ENCODE data around the gene ZNF563.
"Not testable (repeated sequence)": the region's sequence is repeated elsewhere in the genome, so short reads cannot be mapped to it uniquely, and the experiment has no call there.

Gene ZNF563

GRCh38 chr19:12333162-12334159, at the start of gene ZNF563:
TSS of gene ZNF563 (minus strand) at chr19:12333633. CDS start at chr19:12333482, 151 bp downstream.
- peak; percentile 96 for DNase-seq (ENCODE audit: low read depth)

DNA sequence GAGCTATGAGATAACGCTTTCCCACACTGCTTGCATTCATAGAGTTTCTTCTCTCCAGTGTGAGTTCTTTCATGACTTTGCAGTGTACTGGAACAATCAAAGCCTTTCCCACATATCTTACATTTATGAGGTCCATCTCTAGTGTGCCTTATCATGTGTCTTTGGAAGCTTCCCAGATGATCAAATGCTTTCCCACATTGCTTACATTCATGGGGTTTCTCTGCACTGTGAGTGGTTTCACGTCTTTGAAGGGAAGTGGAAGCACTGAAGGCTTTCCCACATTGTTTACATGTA, 47.0 kb upstream of the ZNF563 start:
- DNase-seq (ENCODE audit: low read depth) = no peak

DNA sequence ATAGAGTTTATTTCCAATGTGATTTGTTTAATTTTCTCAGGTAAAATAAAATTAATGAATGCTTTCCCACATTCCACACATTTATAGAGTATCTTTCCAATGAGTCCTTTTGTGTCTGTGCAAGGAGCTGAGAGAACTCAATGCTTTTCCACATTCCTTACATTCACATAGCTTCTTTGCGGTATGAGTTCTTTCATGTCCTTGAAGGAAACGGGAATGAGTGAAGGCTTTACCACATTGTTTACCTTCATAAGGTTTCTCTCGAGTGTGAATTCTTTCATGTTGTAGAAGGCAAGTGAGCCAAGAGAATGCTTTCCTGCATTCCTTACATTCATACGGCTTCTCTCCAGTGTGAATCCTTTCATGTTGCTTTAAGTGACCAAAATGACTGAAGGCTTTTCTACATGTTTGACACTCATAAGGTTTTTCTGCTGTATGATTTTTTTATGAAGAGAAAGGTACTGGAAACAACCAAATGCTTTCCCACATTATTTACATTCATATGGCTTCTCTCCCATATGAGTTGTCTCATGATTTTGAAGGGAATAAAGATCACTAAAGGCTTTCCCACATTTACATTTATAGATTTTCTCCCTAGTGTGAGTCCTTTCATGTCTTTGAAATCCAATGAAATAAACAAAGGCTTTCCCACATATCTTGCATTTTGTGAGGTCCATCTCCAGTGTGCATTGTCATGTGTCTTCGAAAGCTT, 46.5 kb upstream of the ZNF563 start:
- DNase-seq (ENCODE audit: low read depth) = no peak

DNA sequence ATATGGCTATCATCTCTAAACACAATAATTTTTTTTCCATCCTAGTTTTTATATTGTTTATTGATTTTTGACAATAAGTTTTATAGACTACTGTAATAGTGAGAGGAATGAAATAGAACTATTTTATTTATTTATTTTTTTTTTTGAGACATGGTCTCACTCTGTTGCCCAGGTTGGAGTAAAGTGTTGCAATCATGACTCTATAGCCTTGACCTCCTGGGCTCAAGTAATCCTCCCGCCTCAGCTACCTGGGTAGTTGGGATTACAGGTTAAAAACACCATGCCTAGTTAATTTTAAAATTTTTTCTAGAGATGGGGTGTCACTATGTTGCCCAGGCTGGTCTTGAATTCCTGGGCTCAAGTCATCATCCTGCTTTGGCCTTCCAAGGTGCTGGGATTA, 40.6 kb upstream of the ZNF563 start:
- DNase-seq (ENCODE audit: low read depth) = no peak

- peak; percentile 62 for DNase-seq (ENCODE audit: low read depth)
Measured at GRCh38 chr19:12365236-12366162, 32.1 kb upstream of the ZNF563 start, which contains the start of gene ZNF442. TSS of gene ZNF442 (minus strand) at chr19:12365683. CDS start at chr19:12363631, 2,052 bp downstream.

GRCh38 chr19:12364391-12365235, 31.2 kb upstream of the ZNF563 start:
- no peak for DNase-seq (ENCODE audit: low read depth)

DNA sequence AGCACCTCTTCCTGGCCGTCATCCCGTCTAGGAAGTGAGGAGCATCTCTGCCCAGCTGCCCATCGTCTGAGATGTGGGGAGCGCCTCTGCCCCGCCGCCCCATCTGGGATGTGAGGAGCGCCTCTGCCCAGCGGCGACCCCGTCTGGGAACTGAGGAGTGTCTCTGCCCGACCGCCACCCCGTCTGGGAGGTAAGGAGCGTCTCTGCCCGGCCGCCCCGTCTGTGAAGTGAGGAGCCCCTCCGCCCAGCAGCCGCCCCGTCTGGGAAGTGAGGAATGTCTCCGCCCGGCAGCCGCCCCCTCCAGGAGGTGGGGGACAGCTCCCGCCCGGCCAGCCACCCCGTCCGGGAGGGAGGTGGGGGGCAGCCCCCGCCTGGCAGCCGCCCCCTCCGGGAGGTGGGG, 28.8 kb upstream of the ZNF563 start:
- not testable (repeated sequence) for DNase-seq (ENCODE audit: low read depth)

DNA sequence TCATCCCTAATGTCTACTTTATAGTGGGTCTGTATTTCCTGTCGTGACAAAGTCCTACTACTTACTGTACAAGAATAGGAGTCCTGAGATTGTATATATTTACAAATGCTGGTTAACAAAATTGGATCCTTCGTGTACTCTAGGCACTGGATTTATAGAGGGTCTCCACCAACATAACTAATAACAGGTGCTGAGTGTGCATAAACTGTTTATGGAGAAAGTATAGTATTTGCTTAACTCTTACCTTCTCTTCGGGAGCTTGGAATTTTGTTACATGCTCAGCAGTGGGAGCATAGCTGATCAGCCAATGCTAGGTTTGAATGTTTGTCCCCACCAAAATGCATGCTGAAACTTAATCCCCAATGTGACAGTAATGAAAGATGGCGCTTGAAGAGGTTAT, 19.9 kb upstream of the ZNF563 start:
- no peak for DNase-seq (ENCODE audit: low read depth)

GRCh38 chr19:12350890-12351197, 17.4 kb upstream of the ZNF563 start:
- no peak for DNase-seq (ENCODE audit: low read depth)

DNA sequence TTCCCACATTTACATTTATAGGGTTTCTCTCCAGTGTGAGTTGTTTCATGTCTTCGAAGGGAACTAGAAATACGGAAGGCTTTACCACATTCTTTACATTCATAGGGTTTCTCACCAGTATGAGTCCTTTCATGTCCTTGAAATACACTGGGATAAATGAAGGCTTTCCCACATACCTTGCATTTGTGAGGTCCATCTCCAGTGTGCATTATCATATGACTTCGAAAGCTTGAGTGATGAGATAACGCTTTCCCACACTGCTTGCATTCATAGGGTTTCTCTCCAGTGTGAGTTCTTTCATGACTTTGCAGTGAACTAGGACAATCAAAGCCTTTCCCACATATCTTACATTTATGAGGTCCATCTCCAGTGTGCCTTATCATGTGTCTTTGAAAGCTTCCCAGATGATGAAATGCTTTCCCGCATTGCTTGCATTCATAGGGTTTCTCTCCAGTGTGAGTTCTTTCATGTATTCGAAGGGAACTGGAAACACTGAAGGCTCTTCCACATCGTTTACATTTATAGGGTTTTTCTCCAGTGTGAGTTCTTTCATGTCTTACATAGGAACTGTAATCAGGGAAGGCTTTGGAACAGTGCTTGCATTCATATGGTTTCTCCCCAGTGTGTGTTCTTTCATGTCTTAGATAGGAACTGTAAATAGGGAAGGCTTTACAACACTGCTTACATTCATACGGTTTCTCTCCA, 16.9 kb upstream of the ZNF563 start:
- DNase-seq (ENCODE audit: low read depth) = no peak

GRCh38 chr19:12346896-12347295, 13.5 kb upstream of the ZNF563 start:
- DNase-seq (ENCODE audit: low read depth) = no peak

GRCh38 chr19:12345197-12345596, 11.8 kb upstream of the ZNF563 start:
- no peak for DNase-seq (ENCODE audit: low read depth)

DNA sequence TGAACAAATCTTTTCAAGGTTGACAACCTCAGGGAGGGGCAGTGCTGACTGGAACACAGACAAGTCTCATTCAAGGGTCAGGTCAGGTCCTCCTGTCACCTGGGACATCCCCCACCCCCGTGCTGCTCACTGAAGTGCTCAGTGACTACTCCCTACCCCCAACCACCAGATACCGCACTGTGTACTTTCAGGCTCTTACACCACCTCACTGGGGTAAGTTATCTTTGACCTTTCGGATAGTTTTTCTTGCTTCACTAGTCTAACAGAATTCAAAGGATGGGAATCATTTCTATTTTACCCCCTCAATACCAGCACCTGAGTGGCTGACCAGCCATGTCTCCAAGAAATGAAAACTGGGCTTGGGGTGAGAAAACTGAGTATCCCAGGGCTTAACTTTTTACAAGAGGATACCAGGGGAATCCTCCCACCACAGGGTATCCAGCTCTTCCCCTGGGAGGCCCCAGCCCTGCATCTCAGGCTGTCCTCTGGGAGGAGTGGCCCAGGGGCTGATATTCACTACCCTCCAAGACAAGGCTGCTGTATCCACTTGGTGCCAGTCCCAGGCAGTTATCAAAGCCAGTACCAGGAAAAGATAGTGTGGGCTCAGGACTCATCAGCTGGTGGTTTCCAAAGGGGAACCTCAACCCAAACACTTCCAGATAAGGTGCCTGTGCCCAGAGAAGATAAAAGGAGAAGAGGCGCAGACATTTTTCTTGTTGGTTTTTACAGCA, 2.1 kb downstream of the ZNF563 start:
- peak; percentile 0 for DNase-seq (ENCODE audit: low read depth)

- no peak for DNase-seq (ENCODE audit: low read depth)
Measured at GRCh38 chr19:12330340-12330739, 3.1 kb downstream of the ZNF563 start.

- DNase-seq (ENCODE audit: low read depth) = no peak
Measured at GRCh38 chr19:12325690-12326089, 7.7 kb downstream of the ZNF563 start.

DNA sequence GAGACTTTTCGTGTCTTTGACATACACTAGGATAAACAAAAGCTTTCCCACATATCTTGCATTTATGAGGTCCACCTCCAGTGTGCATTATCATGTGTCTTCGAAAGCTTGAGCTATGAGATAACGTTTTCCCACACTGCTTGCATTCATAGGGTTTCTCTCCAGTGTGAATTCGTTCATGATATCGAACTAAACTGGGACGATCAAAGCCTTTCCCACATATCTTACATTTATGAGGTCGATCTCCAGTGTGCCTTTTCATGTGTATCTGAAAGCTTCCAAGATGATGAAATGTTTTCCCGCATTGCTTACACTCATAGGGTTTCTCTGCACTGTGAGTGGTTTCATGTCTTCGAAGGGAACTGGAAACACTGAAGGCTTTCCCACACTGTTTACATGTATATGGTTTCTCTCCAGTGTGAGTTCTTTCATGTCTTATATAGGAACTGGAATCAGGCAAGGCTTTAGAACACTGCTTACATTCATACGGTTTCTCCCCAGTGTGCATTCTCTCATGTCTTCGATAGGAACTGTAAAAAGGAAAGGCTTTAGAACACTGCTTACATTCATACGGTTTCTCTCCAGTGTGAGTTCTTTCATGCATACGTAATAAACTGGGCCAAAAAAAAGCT, 14.5 kb downstream of the ZNF563 start:
- DNase-seq (ENCODE audit: low read depth) = no peak

DNA sequence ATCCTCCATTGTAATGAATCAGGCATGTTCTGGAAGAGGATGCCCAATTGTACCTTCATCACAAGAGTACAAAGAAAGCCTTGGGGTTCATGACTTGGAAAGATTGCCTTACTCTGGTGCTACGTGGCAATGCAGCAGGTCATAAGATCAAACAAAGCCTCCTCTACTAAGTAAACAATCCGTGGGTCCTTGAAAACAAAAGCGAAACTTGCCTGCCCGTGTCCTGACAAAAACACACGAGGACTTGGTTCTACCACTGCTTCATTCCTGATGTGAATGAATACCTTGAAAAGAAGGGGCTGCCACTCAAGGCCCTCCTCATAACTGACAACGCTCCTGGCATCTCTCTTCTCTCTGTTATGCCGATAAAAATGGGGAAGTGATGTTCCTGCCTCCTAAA, 18.9 kb downstream of the ZNF563 start:
- DNase-seq (ENCODE audit: low read depth) = no peak

GRCh38 chr19:12308891-12309290, 24.5 kb downstream of the ZNF563 start:
- DNase-seq (ENCODE audit: low read depth) = not testable (repeated sequence)

GRCh38 chr19:12295191-12295590, 38.2 kb downstream of the ZNF563 start:
- DNase-seq (ENCODE audit: low read depth) = no peak

Data from activated T-helper 1 cell treated with Interleukin-2 at 50 U/mL for 16 hours (primary cell).